HS-27A (cell line): ENCODE results near the gene LINS1.

Experiments
- DNase-seq: peaks from one replicate; pipeline ENCODE4 v3.0.0-alpha.2; 2012; ENCODE audit warnings: low read depth, missing footprints

Gene LINS1, protein sequence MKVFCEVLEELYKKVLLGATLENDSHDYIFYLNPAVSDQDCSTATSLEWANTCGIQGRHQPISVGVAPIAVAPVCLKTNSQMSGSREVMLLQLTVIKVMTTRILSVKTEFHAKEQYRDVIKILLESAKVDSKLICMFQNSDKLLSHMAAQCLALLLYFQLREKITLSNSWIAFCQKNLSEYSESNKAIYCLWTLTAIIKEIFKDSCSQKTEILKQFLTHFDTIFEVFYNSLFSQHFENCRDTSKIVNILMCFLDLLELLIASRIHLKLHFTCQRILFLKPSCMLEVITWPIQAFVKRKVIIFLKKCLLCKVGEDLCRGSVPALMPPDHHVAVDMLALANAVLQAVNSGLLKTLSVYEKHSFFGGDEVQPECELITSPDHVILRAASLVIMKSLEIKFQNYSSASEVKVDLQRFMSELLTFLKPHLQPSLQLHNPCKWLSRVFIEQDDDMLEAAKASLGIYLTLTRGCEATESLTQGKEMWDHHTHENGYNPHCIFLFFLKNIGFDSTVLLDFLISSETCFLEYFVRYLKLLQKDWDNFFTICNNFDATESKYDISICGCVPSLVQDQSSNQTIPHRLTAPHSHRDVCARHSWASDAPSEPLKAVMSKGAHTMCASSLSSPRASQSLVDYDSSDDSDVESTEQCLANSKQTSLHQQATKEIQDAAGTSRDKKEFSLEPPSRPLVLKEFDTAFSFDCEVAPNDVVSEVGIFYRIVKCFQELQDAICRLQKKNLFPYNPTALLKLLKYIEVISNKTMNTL

DNA sequence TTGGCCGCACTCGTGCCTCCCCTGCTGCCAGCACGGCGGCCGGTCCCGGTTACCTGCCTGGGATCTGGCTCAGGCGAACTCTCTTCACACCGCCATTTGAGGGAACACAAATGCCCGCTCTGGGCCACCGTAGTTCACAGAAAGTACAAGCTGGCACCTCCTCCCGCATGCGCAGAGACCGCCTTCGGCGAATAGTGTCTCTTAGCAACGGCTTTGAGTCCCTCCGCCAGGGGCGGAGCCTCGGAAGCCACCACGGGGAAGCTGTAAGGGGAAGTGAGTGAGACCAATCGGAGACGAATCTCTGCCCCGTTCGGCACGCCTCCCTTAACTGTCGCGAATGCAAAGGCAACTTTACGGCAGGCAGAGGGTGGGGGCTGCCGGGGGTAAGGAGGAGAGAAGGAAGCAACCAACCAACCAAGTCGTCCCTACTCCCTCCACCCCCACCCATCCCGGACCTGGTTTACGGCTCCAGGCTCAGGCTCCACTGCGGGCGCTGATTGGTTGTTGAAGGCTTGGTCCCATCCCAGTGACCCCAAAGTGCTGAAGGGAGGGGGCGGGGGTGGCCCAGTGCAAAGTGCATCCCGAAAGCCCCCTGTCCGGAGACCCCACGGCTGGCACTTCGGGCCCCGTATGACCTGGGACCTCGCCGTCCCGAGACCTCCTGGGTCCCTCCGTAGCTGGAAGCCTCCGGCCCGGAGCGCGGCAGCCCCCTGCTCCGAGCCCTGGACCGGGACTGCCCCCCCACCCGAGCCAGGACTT is at the start of gene LINS1, which contains the start of gene ASB7:
TSS of gene LINS1 (minus strand) at position 121 of the 759 bp plus-strand sequence. CDS start 21,342 bp downstream, outside the sequence.
TSS of gene ASB7 (plus strand) at position 526 of the 759 bp plus-strand sequence. CDS start 9,628 bp downstream, outside the sequence.
- peak; percentile 100 for DNase-seq

GRCh38 chr15:100651253-100651652 is 49.3 kb upstream of the LINS1 start:
- no peak for DNase-seq

DNA sequence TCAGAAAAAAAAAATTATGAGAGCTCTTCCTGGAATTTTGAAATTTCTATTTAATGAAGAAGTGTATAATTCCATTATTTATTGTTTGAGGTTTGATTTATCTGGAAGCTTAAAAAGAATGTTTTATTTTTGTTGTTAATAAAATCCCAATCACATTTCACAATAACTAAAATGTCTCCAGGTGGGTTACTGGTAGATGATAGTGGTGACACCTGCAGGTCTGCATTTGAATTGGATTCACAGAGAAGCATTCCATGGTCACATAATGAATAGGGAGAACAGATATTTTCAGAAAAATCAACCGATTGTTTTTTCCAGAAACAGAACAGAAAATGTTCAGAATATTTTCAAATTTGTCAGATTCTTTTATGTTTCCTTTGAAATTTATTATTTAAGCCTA is 48.7 kb upstream of the LINS1 start:
- DNase-seq = no peak

GRCh38 chr15:100648951-100649350 is 47.0 kb upstream of the LINS1 start:
- DNase-seq = no peak

- no peak for DNase-seq
These were observed 43.7 kb upstream of the LINS1 start for GRCh38 chr15:100645671-100646070.

- no peak for DNase-seq
These were observed 41.0 kb upstream of the LINS1 start for GRCh38 chr15:100642950-100643338.

DNA sequence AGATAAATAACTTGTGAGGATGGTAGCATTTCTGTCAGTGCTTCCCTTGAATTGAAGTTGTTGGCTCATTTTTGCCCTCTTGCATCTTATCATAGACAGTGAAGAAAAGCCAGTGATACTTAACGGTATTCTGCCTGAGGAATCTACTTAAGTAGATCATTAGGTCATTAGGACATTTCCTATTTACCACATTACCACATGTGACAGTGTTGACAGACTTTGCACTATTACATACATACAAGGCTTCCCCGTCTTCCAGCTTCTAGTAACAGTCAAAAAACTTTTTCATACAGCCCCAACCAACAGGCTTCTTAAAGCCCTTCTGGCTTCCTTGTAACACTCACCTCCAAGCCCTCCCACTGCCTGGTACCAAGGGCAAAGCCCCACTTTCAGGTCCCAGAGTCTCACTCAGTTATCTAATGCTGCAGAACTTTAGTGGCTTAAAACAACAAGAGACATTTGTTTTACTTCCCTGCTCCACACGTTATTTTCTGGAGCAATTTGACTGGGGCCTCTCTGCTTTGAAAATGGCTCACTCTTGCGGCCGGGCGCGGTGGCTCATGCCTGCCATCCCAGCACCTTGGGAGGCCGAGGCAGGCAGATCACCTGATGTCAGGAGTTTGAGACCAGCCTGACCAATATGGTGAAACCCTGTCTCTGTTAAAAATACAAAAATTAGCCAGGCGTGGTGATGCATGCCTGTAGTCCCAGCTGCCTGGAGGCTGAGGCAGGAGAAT is 40.4 kb upstream of the LINS1 start:
- no peak for DNase-seq

DNA sequence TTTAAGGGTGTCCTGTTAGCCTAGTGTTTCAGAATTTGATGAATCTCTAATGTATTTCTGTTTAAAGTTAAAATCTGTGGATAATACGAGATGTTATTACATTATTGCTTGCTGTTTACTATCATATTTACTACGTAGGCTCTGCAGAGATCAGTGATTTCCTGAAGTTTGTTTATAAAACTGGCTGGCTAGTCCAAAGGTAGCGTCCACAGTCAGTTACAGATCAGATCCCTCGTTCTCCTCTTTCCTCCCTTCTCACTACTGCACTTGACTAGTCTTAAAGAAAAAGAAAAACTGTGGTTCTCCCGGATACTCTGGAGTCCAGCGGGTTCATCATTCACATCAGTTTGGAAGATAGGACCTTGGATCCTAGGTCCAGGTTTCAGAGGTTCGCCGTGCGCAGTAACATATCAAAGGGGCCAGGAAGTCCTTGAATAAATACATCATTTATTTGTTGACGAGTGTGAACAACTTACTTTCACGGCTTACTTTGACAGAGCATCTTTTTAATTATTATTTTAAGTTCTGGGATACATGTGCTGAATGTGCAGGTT is 36.3 kb upstream of the LINS1 start:
- no peak for DNase-seq

- no peak for DNase-seq
These were observed 33.6 kb upstream of the LINS1 start for GRCh38 chr15:100635406-100636071.

- no peak for DNase-seq
These were observed 31.7 kb upstream of the LINS1 start for GRCh38 chr15:100633763-100634075.

DNA sequence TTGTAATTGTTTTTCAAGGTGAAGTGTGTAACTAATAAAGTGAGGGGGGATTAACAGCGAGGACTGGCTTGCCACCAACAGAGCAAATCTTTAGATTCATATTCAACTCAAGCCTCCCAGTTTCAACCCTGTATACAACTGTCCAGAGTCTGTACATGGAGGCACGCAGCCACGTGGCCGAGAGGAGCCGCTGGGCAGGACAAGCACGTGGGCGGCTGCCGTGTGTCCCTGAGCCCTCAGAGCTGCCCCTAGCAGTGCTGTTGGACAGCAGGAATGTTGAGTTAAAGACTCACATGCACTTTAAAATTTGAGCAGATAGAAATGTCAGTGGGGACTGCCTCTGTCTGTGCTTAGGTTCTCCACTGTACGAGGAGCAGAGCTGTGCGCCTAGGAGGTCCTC is 29.8 kb upstream of the LINS1 start:
- no peak for DNase-seq

- DNase-seq = no peak
These were observed 26.8 kb upstream of the LINS1 start for GRCh38 chr15:100628746-100629145.

DNA sequence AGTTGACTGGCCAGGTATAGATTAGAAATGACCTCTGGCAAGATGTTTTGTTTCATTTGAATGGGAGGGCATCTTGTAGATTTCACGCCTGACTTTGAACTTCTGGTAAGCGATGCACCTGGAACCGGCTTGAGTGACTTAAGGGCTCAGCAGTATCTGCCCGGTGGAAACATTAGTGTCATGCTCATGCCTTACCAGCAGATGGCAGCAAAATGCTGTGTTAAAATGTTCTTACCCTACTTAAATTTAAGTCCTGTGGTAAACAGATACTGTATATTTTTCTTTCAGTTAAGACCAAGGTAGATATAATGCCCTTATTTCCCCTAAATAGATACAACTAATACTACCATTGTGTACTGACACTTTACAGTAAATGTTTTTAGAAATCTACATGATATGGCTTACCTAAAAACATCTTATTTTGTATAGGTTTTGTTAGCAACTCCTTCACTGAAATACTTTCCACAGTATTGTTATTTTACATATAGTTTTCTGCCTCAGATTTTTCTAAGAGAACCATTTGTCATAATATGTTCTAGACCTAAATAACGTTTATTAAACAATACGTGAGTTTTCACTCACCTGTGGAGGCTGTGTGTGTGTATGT is 25.9 kb upstream of the LINS1 start:
- DNase-seq = peak; percentile 57

- no peak for DNase-seq
These were observed 21.3 kb upstream of the LINS1 start for GRCh38 chr15:100623301-100623700.

DNA sequence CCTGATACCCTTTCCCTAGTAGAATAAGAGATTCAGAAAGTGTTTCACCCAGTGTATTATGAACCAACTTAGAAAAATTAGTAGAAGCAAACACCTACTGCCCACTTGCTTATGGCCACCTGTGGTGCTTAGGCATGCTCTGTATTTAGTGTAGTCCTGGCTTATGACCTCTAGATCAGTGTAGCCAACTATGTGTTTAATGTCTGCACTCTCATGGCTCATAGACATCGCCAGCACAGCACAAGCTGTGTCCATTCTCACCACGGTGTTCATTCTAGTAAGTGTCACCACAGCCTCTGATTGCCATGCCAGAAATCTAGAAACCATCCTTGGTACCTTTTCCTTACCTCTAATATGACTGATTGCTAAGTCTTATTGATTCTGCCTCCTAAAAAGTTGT is 14.7 kb upstream of the LINS1 start:
- no peak for DNase-seq

DNA sequence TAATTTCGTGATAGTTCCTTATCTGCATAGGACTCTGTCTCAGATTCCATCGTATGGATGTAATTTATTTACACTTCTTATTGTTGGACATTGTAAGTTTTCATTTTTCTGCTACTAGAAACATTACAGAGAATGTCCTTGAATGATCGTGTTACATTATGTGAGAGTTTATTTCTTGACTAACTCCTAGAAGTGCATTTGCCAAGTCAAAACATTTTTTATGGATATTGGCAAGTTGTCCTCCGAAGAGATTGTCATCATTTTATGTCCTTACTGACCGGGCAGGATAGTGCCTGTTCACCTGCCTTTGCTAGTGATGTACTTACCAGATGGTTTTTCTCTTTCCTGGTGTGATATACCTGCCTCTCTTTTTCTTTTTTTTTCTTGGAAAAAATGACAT is 13.8 kb upstream of the LINS1 start:
- no peak for DNase-seq

DNA sequence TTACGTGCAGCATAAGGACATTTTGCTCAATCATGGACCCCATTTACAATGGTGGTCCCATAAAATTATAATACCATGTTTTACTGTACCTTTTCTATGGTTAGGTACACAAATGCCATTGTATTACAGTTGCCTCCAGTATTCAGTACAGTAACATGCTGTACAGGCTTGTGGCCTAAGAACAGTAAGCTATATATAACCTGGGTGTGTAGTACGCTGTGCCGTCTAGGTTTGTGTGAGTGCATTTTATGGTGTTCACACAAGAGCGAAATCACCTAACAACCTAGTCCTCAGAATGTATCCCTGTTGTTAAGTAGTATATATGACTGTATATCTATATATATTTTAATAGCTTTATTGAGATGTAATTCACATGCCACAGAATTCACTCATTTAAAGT is 12.9 kb upstream of the LINS1 start:
- DNase-seq = no peak

- no peak for DNase-seq
These were observed 12.4 kb upstream of the LINS1 start for GRCh38 chr15:100614336-100614735.

- DNase-seq = no peak
These were observed 11.2 kb upstream of the LINS1 start for GRCh38 chr15:100613208-100613607.

DNA sequence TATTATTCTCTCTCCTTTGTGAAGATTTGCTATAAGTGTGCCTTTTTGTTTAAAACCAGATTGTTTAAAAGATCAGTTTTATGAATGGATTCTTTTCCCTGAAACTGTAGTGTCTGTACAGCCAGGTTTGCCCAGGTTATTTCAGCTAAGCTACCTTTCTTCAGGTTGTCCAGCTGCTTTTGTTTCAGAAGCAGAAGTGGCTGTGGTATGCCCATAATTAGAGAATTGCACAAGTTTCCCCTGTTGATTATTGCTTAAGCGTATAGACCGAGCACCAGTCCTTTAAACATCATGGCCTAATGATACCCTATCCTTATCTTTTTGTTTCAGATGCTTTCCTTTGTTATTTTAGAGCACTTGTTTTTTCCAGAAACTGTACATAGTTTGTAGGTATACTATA is 10.6 kb upstream of the LINS1 start:
- no peak for DNase-seq
